Adrenal gland (tissue), 5 donors: Measurements from ENCODE around the gene KIR2DL4.
"Not testable (repeated sequence)": the region's sequence is repeated elsewhere in the genome, so short reads cannot be mapped to it uniquely, and the experiment has no call there.

Experiments
- POLR2A ChIP-seq, 2 donors: fragments of 450-650 bp; IDR thresholded peaks; one replicate each; pipeline ENCODE4 v1.6.1; 2017; ENCODE audit warnings: antibody characterized with exemption in 2 of 2, mild to moderate bottlenecking in 2 of 2, moderate library complexity in 1 of 2
- TF ChIP-seq, protein P1 (sequence below), 6 experiments: fragments of 450-650 bp in 4 of 6; fragments of 200-600 bp in 2 of 6; sonication (generic) in 1 of 6; IDR thresholded peaks; 1 replicate in 5 of 6; 2 replicates in 1 of 6; pipeline versions ENCODE4 v1.5.1 to v1.8.0; 2016 to 2021; ENCODE audit warnings: antibody characterized with exemption in 6 of 6, mild to moderate bottlenecking in 2 of 6, moderate library complexity in 1 of 6
- donor health status: DM: no; HTN: no; CAD: no.

DNA sequence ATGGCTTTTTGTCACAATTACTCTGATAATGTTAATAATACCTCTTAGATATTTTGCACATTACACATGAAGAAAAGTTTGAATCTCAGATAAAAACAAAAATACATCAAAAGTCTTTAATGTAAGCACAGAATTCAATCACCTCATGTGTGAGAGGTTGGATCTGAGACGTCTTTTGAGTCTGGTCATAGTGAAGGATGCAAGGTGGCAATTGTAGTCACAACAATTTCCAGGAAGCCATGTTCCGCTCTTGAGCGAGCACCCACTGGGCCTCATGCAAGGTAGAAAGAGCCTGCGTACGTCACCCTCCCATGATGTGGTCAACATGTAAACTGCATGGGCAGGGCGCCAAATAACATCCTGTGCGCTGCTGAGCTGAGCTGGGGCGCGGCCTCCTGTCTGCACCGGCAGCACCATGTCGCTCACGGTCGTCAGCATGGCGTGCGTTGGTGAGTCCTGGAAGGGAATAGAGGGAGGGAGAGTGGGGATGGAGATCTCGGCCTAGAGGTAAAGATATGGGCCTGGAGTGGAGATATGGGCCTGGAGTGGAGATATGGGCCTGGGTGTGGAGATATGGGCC lies 46.7 kb downstream of the KIR2DL4 start, which contains the start of gene KIR3DL2:
- TF ChIP-seq POLR2A (IDR thresholded peaks at IDR 0.05) = not testable (repeated sequence)
- TF ChIP-seq, protein P1, sequence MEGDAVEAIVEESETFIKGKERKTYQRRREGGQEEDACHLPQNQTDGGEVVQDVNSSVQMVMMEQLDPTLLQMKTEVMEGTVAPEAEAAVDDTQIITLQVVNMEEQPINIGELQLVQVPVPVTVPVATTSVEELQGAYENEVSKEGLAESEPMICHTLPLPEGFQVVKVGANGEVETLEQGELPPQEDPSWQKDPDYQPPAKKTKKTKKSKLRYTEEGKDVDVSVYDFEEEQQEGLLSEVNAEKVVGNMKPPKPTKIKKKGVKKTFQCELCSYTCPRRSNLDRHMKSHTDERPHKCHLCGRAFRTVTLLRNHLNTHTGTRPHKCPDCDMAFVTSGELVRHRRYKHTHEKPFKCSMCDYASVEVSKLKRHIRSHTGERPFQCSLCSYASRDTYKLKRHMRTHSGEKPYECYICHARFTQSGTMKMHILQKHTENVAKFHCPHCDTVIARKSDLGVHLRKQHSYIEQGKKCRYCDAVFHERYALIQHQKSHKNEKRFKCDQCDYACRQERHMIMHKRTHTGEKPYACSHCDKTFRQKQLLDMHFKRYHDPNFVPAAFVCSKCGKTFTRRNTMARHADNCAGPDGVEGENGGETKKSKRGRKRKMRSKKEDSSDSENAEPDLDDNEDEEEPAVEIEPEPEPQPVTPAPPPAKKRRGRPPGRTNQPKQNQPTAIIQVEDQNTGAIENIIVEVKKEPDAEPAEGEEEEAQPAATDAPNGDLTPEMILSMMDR (IDR thresholded peaks at IDR 0.05) = not testable (repeated sequence)
